PFSK-1 (cell line): ENCODE results near the gene VTI1B.

Experiments
- FOXP2 ChIP-seq: optimal IDR thresholded peaks from 2 replicates; pipeline ENCODE3; 2011; ENCODE audit warnings: borderline replicate concordance, control low read depth, inconsistent platforms; ENCODE audit not compliant: insufficient read depth; ENCODE audit errors: extremely low read length, extremely low read depth
- POLR2AphosphoS5 ChIP-seq: IDR thresholded peaks from 2 replicates; pipeline ENCODE4 v1.6.1; 2012; ENCODE audit warnings: low read depth, mild to moderate bottlenecking, control low read depth, low read length, moderate library complexity
- REST ChIP-seq, 2 experiments: IDR thresholded peaks; 2 replicates each; pipeline versions ENCODE4 v1.6.1 to v1.8.0; 2011 to 2012; ENCODE audit warnings: low read depth in 2 of 2, low read length in 2 of 2, control low read depth in 1 of 2, inconsistent platforms in 1 of 2, mild to moderate bottlenecking in 1 of 2, moderate library complexity in 1 of 2; ENCODE audit not compliant: insufficient read depth in 1 of 2
- SIN3A ChIP-seq: IDR thresholded peaks from 2 replicates; pipeline ENCODE4 v1.6.1; 2012; ENCODE audit warnings: mild to moderate bottlenecking, low read length, moderate library complexity, borderline replicate concordance; ENCODE audit not compliant: insufficient read depth
- TAF1 ChIP-seq: IDR thresholded peaks from 2 replicates; pipeline ENCODE4 v1.6.1; 2012; ENCODE audit warnings: low read length, control low read depth, borderline replicate concordance; ENCODE audit not compliant: insufficient read depth

VTI1B gene

GRCh38 chr14:67674139-67674479 is 323 bp downstream of the VTI1B start:
- TF ChIP-seq POLR2AphosphoS5 (no peak; the same call in 1 of the 2 replicates), SIN3A (no peak; the same call in 1 of the 2 replicates), TAF1 (no peak), REST (IDR thresholded peaks at IDR 0.05; ENCODE audit: insufficient read depth in 1 of 2, low read depth in 2 of 2, low read length in 2 of 2) (no peak), FOXP2 (no peak)

GRCh38 chr14:67673451-67673850 is 981 bp downstream of the VTI1B start:
- TF ChIP-seq FOXP2 (no peak), TAF1 (no peak), SIN3A (no peak)

GRCh38 chr14:67668559-67668958 is 5.9 kb downstream of the VTI1B start:
- TF ChIP-seq POLR2AphosphoS5 (no peak), REST (IDR thresholded peaks at IDR 0.05; ENCODE audit: insufficient read depth in 1 of 2, low read depth in 2 of 2, low read length in 2 of 2) (no peak), TAF1 (no peak), SIN3A (no peak), FOXP2 (no peak)

- TF ChIP-seq TAF1 (no peak), POLR2AphosphoS5 (no peak), REST (IDR thresholded peaks at IDR 0.05; ENCODE audit: insufficient read depth in 1 of 2, low read depth in 2 of 2, low read length in 2 of 2) (no peak), FOXP2 (no peak), SIN3A (no peak)
These were observed 7.5 kb downstream of the VTI1B start for GRCh38 chr14:67666750-67667449.

GRCh38 chr14:67665868-67666267 is 8.6 kb downstream of the VTI1B start:
- TF ChIP-seq REST (IDR thresholded peaks at IDR 0.05; ENCODE audit: insufficient read depth in 1 of 2, low read depth in 2 of 2, low read length in 2 of 2) (no peak), FOXP2 (no peak)
